Gastrocnemius medialis (tissue), 4 donors: ENCODE data around the gene CYTH3.

Source experiments
- POLR2A ChIP-seq, 2 donors: fragments of 450-650 bp; IDR thresholded peaks; one replicate each; pipeline ENCODE4 v1.6.1; 2017; ENCODE audit warnings: antibody characterized with exemption in 2 of 2, mild to moderate bottlenecking in 2 of 2, moderate library complexity in 2 of 2
- TF ChIP-seq, protein P1 (sequence below), 5 experiments: fragments of 450-650 bp in 3 of 5; fragments of 200-600 bp in 2 of 5; sonication (generic) in 2 of 5; IDR thresholded peaks in 4 of 5; conservative IDR thresholded peaks in 1 of 5; 1 replicate in 4 of 5; 2 replicates in 1 of 5; pipeline ENCODE4 v1.5.1; 2016 to 2019; ENCODE audit warnings: antibody characterized with exemption in 5 of 5, mild to moderate bottlenecking in 3 of 5, moderate library complexity in 3 of 5

DNA sequence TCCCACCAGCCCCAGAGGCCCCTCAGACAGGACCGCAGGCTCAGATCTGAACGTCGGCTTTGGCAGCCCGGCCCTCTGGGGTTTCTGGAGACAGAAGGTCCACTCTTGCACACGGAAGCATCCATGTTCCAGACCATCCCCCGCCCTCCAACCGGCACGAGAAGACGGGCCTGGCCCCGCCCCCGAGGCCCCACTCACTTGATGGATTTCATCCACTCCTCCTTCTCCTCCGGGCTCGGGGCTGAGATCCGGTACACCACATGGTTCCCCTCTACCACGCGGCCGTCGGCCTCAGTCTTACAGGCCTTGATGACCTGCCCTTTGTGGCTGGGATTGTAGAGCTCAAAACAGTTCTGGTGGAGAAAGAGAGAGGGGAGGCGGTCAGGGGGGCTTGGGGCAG is 107.3 kb downstream of the CYTH3 start:
- no peak for TF ChIP-seq POLR2A (IDR thresholded peaks at IDR 0.05)
- TF ChIP-seq, protein P1, sequence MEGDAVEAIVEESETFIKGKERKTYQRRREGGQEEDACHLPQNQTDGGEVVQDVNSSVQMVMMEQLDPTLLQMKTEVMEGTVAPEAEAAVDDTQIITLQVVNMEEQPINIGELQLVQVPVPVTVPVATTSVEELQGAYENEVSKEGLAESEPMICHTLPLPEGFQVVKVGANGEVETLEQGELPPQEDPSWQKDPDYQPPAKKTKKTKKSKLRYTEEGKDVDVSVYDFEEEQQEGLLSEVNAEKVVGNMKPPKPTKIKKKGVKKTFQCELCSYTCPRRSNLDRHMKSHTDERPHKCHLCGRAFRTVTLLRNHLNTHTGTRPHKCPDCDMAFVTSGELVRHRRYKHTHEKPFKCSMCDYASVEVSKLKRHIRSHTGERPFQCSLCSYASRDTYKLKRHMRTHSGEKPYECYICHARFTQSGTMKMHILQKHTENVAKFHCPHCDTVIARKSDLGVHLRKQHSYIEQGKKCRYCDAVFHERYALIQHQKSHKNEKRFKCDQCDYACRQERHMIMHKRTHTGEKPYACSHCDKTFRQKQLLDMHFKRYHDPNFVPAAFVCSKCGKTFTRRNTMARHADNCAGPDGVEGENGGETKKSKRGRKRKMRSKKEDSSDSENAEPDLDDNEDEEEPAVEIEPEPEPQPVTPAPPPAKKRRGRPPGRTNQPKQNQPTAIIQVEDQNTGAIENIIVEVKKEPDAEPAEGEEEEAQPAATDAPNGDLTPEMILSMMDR (IDR thresholded peaks at IDR 0.05 in 4 of 5, conservative IDR thresholded peaks at IDR 0.05 in 1 of 5): no peak
